Esophagus squamous epithelium (tissue), 5 donors: Measurements from ENCODE around the gene FAM107B. TPM values are rescaled to one million over a fixed set of nuclear protein-coding genes. Genes with fewer than 3 reads are reported as not detected.
A peak's percentile ranks its signal among the peaks of the same experiment; 100 is the strongest.

Source experiments
- DNase-seq: peaks from one replicate; lab custom pipeline; 2025; lab: John Stamatoyannopoulos, UW
- H3K27ac ChIP-seq, 4 donors: fragments of 200-600 bp; sonication (generic); one replicate each; pipeline ENCODE4 v1.5.1; 2016 to 2019; ENCODE audit warnings: mild to moderate bottlenecking in 1 of 4
- H3K27me3 ChIP-seq, 4 donors: fragments of 200-600 bp; sonication (generic); 1 replicate in 3 of 4; 2 replicates in 1 of 4; pipeline versions ENCODE4 v1.5.1 to v1.6.0; 2017 to 2021; ENCODE audit warnings: antibody characterized with exemption in 1 of 4
- H3K36me3 ChIP-seq, 3 donors: fragments of 200-600 bp; sonication (generic); one replicate each; pipeline ENCODE4 v1.5.1; 2016 to 2019
- H3K4me1 ChIP-seq, 3 donors: fragments of 200-600 bp; sonication (generic); one replicate each; pipeline ENCODE4 v1.5.1; 2017 to 2019
- H3K4me3 ChIP-seq, 4 donors: fragments of 200-600 bp; sonication (generic); 1 replicate in 3 of 4; 2 replicates in 1 of 4; pipeline ENCODE4 v1.5.1; 2016 to 2019; ENCODE audit warnings: mild to moderate bottlenecking in 2 of 4, moderate library complexity in 1 of 4
- H3K9me3 ChIP-seq, 3 donors: fragments of 200-600 bp; sonication (generic); one replicate each; pipeline ENCODE4 v1.5.1; 2016 to 2019
- POLR2A ChIP-seq, 4 donors: fragments of 450-650 bp; IDR thresholded peaks; one replicate each; pipeline ENCODE4 v1.6.1; 2017; ENCODE audit warnings: antibody characterized with exemption in 4 of 4, mild to moderate bottlenecking in 4 of 4, moderate library complexity in 3 of 4
- WGBS, 2 donors: methylation state at CpG; one replicate each; pipeline ENCODE4 v1.1.5; 2018; 5-methylcytosine and 5-hydroxymethylcytosine counted together
- intact Hi-C: fragments of 100-400 bp; cut with DNase I; formaldehyde crosslinking; loops from one replicate; pipeline ENCODE4 v1.15.0; 2022
- total RNA-seq, 4 donors: library from RNA; depleted of rRNA; stranded (reverse); fragments of >200 nt; gene quantifications; one replicate each; pipeline ENCODE4 v1.1.0, GENCODE V29; 2016
- TF ChIP-seq, protein P1 (sequence below), 6 experiments: fragments of 450-650 bp in 4 of 6; fragments of 200-600 bp in 2 of 6; sonication (generic) in 2 of 6; IDR thresholded peaks; one replicate each; pipeline ENCODE4 v1.5.1; 2016 to 2019; ENCODE audit warnings: antibody characterized with exemption in 6 of 6, mild to moderate bottlenecking in 4 of 6, moderate library complexity in 4 of 6
- donor health status: DM: yes; HTN: yes; CAD: no.

The FAM107B gene
- total RNA-seq, 4 donors from 2014 or later, result 6.7 to 17.0 (median 12.9) TPM

DNA sequence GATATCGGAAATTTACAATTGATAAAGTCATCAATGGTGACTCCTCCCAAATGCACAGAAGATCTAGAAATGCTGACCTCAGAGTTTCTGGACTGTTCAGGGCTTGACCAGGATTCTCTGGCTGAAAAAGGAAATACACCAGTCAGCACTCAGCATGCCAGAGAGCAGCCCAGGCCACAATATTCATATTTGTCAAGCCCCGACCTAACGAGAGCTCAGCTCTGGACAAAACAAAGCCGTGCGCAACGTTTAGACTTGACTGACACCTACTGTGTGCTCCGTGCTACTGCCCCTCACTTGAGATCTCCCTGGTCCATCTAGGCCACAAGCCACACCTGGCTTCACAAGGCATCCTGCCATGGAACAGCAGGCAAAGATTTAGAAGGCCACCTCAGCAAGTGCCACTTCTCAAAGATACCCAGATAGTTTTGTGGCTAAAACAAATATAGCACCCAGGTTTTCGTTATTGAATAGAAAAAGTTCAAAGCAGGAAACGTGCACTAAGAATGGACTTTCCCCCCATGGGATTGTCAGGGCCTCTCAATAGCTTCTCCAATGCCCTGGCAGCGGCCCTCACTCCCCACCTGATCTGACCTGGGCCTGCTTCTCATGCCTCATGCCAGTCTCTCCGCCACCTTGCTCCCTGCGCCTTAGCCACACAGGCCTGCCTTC is 218.3 kb downstream of the FAM107B start:
- Histone ChIP-seq H3K36me3 (no peaks in the 10 kb centered on the region), H3K4me3 (no peak overlapping the region), H3K4me1 (peaks cover 17 to 54% (median 21%) of the 10 kb centered on the region in 3 donors), H3K27me3 (no peaks in the 10 kb centered on the region), H3K27ac (peak overlapping the region in 3 of 4 donors; percentile 24 to 73 (median 26)), H3K9me3 (no peaks in the 10 kb centered on the region)
- 72 to 87% methylated on average over 9 to 11 of the region's 12 CpGs for WGBS, 2 donors
- intact Hi-C loops, result no loop called here
- DNase-seq, result no peak
- TF ChIP-seq POLR2A (IDR thresholded peaks at IDR 0.05), result no peak
- TF ChIP-seq, protein P1, sequence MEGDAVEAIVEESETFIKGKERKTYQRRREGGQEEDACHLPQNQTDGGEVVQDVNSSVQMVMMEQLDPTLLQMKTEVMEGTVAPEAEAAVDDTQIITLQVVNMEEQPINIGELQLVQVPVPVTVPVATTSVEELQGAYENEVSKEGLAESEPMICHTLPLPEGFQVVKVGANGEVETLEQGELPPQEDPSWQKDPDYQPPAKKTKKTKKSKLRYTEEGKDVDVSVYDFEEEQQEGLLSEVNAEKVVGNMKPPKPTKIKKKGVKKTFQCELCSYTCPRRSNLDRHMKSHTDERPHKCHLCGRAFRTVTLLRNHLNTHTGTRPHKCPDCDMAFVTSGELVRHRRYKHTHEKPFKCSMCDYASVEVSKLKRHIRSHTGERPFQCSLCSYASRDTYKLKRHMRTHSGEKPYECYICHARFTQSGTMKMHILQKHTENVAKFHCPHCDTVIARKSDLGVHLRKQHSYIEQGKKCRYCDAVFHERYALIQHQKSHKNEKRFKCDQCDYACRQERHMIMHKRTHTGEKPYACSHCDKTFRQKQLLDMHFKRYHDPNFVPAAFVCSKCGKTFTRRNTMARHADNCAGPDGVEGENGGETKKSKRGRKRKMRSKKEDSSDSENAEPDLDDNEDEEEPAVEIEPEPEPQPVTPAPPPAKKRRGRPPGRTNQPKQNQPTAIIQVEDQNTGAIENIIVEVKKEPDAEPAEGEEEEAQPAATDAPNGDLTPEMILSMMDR (IDR thresholded peaks at IDR 0.05), result peak in 1 of 6 experiments; percentile 8

DNA sequence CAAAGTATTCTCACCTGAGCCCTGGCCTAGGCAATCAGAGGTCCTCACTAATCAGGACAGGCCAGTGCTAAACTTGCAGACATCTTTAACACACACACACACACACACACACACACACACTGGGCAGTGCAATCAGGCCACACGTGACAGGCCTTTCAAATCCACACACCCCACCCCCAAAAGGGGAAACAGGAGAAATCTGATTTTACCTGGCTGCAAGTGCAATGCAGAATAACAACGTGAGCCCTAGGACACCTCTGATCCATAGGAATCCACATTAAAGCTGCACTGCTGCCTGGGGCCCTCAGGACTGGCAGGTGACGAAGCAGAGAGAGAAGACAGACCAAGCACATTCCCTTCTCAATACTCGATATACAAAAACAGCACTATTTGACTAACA is 218.9 kb downstream of the FAM107B start:
- 71 to 78% methylated on average over 4 of the region's 4 CpGs for WGBS, 2 donors
- no peak for TF ChIP-seq POLR2A (IDR thresholded peaks at IDR 0.05)
- TF ChIP-seq, protein P1 (IDR thresholded peaks at IDR 0.05), result no peak
- Histone ChIP-seq H3K27me3 (no peaks in the 10 kb centered on the region), H3K4me3 (no peak overlapping the region), H3K4me1 (peaks cover 17 to 48% (median 18%) of the 10 kb centered on the region in 3 donors), H3K27ac (peak overlapping the region in 3 of 4 donors; percentile 24 to 73 (median 26)), H3K9me3 (no peaks in the 10 kb centered on the region), H3K36me3 (no peaks in the 10 kb centered on the region)
- intact Hi-C loops, result no loop called here
- DNase-seq, result no peak

DNA sequence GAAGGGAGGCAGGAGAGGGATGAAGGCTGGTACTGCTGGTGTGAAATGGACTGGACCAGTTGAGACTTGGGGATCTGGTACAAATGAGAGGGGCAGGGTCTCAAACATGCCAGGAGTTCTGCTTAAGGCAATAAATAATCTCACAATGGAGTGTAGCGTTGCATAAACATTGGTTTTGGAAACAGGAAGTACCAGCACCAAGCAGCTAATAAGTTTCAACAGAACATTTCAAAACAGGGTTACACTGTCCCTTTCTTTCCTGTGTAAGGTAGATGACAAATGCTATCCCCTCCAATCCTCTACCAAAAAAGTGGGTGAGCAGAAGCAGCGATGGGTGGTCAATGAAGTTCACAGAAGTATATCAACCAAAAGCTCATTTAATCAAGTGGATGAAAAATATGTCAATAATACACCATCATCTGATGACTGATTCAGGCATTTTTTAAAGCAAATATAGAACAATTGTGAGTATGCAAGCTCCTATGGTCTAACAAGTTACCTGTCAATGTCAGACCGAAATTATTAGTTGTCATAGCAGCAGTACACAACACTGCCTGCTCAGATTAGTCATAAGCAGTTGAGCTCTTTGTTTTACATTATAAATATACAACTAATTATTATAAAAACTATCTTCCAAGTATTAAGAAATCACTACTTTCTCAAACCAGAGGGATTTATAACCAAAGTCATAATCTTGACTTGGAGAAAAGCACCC is 220.0 kb downstream of the FAM107B start:
- no peaks in the 10 kb centered on the region for H3K9me3 ChIP-seq
- H3K27ac ChIP-seq, result peak overlapping the region; percentile 21 to 81 (median 46)
- H3K27me3 ChIP-seq, result no peaks in the 10 kb centered on the region
- DNase-seq, result no peak
- 34 to 38% methylated on average over 3 of the region's 3 CpGs for WGBS, 2 donors
- no peaks in the 10 kb centered on the region for H3K36me3 ChIP-seq
- no peak overlapping the region for H3K4me3 ChIP-seq
- TF ChIP-seq POLR2A (IDR thresholded peaks at IDR 0.05), result no peak
- TF ChIP-seq, protein P1 (IDR thresholded peaks at IDR 0.05), result no peak
- H3K4me1 ChIP-seq, result peaks cover 17 to 39% (median 18%) of the 10 kb centered on the region in 3 donors
- intact Hi-C loops, result no loop called here

GRCh38 chr10:14554091-14554490 is 220.6 kb downstream of the FAM107B start:
- intact Hi-C loops, result no loop called here
- Histone ChIP-seq H3K36me3 (no peaks in the 10 kb centered on the region), H3K4me3 (no peak overlapping the region), H3K27me3 (no peaks in the 10 kb centered on the region), H3K27ac (peak overlapping the region; percentile 21 to 81 (median 46)), H3K4me1 (peaks cover 17 to 39% (median 18%) of the 10 kb centered on the region in 3 donors), H3K9me3 (no peaks in the 10 kb centered on the region)
- no peak for DNase-seq
- TF ChIP-seq, protein P1 (IDR thresholded peaks at IDR 0.05), result no peak
- TF ChIP-seq POLR2A (IDR thresholded peaks at IDR 0.05), result no peak
- 53 to 74% methylated on average over 3 of the region's 3 CpGs for WGBS, 2 donors

DNA sequence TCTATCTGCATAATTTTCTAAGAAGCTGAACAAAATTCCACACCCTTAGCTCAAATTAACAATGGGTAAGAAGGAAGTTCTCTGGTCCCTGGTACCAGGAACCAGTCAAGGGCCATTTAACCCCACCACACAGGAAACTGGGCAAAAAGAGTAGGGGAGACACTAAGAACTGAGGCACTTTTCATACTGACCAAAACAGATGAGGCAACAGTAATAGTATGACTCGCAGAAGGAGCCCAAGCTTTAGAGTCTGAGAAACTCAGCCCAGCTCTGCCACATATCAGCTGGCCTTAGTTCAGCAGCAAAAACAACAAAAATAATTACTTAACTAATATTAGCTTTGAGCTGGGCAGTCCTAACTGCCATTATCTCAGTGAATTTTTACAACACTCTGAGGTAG is 221.2 kb downstream of the FAM107B start:
- Histone ChIP-seq H3K4me3 (no peak overlapping the region), H3K27ac (peak overlapping the region in 3 of 4 donors; percentile 24 to 81 (median 68)), H3K4me1 (peaks cover 17 to 39% (median 18%) of the 10 kb centered on the region in 3 donors), H3K27me3 (no peaks in the 10 kb centered on the region), H3K36me3 (no peaks in the 10 kb centered on the region), H3K9me3 (no peaks in the 10 kb centered on the region)
- 64 to 80% methylated on average over 1 of the region's 1 CpG for WGBS, 2 donors
- intact Hi-C loops, result no loop called here
- DNase-seq, result no peak
- TF ChIP-seq, protein P1 (IDR thresholded peaks at IDR 0.05), result no peak
- TF ChIP-seq POLR2A (IDR thresholded peaks at IDR 0.05), result no peak
